ENCODE measurements around the gene ZNF362.

Gene ZNF362

GRCh38 chr1:33246171-33246570, 10.1 kb upstream of the ZNF362 start:
- DNase-seq, result no peak

- DNase-seq, result no peak
Measured at GRCh38 chr1:33247545-33247944, 8.7 kb upstream of the ZNF362 start.

GRCh38 chr1:33248244-33248643, 8.0 kb upstream of the ZNF362 start:
- DNase-seq, result no peak

- no peak for DNase-seq
Measured at GRCh38 chr1:33249422-33249821, 6.9 kb upstream of the ZNF362 start.

- DNase-seq, result no peak
Measured at GRCh38 chr1:33250217-33250616, 6.1 kb upstream of the ZNF362 start.

- DNase-seq, result no peak
Measured at GRCh38 chr1:33250724-33251123, 5.6 kb upstream of the ZNF362 start.

DNA sequence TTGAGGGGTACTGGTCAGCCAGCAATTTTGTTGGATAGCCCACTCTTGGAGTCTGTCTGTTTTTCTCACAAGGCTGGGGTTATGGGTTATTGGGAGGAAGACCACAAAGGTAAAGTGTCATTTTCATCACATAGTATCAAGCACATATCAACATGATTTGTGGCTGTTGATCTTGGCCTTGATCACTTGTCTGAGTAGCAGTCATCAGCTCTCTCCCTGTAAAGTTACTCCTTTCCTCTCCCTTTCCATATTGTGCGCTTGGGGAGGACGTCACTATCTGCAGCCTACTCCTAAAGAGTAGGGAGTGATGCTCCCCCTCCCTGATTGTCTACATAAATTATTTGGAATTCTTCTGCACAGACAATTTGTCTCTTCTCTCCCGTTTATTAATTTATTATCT, 1.8 kb upstream of the ZNF362 start:
- DNase-seq, result no peak

GRCh38 chr1:33255347-33256220, 708 bp upstream of the ZNF362 start:
- peak; percentile 67 for DNase-seq

DNA sequence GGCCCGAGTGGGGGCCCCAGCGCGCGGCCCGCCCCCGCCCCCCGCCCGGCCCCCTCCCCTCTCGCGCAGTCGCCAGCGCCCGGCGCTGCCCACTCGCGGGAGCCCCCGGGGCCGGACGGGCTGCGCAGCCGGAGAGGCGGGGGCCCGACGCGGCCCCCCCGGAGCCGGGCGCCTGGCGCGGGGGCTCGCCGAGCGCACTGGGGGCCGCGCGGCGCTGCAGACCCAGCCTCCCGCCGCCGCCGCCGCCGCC, 146 bp upstream of the ZNF362 start:
- DNase-seq, result no peak

DNA sequence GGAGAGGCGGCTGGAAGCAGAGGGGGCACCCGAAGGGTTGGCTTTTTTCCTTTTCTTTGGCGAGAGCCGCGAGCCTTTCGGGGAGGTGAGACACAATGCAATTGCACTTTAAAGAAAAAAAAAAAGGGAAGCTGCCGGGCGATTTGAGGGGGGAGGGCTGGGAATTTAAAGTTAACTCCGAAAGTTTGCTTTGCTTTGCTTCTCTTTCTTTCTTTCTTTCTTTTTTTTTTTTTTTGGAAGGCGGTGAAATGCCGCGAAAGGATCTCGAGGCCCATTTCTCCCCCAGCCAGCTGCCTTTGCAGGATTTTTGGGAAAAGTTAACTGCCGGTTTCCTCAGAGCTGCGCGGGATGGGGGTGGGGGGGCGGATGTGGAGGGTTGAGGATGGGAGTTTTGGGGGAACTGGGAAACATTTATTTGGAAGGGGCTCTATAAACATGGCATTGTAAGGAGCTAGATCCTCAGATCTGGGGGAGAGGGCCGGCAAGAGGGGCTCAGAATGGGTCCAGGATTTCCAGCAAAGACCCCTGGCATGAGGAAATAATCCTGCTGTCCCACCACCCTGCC, 997 bp downstream of the ZNF362 start:
- no peak for DNase-seq

DNA sequence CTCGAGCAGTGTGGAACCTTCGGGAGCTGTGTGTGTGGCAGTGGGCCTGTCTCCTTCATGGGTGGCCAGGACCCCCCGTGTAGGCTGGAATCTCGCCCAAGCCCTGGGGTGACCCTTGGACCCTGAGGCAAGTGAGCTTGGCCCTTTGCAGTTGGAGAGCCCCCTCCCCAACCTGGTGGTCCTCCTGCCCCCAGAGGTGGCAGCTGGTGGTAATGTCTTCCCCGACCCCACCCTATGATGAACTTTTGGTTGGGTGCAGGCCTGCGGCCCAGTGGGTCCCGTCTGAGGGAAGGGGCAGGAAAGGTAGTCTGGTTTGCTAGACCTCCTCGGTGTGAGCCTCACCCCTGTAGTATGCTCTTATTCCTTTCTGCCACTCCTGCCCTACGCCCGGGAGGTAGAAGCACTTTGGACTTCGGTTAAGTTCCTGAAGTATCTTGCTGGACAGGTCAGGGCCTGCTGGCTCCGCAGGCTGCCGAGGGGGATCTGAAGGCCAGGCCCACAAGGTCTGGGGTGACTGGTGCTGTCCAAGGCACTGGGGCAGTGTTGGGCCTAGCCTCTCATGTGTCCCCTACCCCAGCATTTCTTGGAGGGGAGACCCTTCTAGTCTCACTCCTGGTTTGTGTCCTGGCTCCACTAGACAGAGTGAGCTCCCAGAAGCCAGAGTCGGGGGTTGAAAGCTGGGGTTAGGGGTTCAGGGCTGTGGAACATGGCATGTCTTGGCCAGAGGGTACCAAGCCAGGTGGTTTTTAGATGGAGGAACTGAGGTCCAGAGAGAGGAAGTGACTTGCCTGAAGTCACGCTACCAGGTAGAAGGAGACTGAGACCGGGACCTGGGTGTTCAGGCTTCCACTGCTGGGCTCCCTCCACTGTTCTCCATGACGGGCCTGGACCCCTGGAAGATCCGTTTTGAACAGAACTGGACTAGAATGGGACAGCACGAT, 1.8 kb downstream of the ZNF362 start:
- no peak for DNase-seq

DNA sequence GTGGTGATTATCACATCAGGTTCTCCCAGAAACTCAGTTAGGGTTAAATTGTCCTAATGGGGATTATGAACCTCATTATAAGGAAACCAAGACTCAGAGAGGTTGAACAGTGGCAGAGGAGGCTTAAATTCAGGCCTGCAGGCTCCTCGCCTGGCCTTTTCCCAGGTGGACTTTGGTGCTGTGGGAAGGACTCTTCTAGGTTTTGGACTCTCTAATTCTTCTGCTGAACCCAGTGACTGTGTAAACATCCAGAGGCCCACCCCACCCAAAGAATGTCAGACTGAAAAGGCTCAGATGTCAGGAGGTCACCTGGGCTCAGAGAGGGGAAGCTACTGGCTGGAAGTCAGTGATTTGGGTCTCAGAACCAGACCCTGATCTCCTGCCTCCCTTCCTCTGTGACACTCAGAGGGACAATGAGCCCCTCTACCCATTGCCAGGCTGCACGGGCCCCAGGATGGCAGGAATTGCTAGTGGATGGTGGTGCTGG, 2.5 kb downstream of the ZNF362 start:
- DNase-seq, result no peak

DNA sequence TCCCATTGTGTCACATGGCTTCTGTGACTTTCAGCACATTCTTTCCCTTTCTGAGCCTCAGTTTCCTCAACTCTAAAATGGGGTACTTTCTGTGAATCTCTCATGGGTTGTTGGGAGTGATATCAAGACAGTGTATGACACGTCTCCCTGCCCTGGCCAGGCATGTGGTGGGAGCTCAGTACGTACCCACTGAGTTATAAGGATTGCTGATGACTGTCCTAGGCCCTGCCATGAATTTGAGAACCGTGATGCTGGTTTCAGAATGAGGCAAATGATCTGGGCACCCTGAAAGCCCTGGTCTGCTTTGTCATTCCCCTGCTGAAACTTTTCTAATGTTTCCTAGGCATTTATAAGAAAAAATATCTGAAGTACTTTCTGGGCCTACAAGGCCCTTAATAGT, 3.6 kb downstream of the ZNF362 start:
- peak; percentile 52 for DNase-seq

- no peak for DNase-seq
Measured at GRCh38 chr1:33260439-33260838, 4.1 kb downstream of the ZNF362 start.

- no peak for DNase-seq
Measured at GRCh38 chr1:33261344-33261743, 5.1 kb downstream of the ZNF362 start.

DNA sequence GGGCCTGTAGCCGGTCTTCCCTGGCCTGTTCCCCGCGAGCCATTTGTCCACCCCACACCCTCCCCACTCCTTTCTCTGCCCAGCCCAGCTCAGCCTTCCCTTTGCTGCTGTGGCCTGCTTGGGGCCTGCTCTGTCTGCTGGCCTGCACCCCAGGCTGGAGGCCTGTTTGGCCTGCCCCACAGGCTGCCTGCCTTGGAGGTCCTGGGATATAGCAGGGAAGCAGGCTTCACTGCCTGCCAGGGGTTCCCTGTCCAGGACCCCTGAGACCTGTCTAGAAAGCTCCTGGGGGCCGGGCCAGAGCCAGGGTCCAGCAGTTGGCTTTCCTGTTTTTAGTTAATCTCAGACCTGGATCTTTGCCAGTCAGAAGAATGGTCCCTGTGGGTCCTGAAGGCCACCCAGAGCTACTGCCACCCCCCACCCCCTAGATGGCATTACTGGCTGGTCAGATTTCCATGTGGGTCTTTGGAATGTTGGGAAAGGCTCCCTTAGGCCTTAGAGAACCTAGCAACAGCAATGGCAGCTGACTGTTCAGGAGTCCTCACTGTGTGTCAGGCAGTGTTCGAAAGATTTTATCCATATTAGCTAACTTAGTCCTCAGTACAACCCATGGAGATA, 7.7 kb downstream of the ZNF362 start:
- no peak for DNase-seq

- DNase-seq, result no peak
Measured at GRCh38 chr1:33265780-33266605, 9.7 kb downstream of the ZNF362 start.

- no peak for DNase-seq
Measured at GRCh38 chr1:33266766-33267165, 10.5 kb downstream of the ZNF362 start.

DNA sequence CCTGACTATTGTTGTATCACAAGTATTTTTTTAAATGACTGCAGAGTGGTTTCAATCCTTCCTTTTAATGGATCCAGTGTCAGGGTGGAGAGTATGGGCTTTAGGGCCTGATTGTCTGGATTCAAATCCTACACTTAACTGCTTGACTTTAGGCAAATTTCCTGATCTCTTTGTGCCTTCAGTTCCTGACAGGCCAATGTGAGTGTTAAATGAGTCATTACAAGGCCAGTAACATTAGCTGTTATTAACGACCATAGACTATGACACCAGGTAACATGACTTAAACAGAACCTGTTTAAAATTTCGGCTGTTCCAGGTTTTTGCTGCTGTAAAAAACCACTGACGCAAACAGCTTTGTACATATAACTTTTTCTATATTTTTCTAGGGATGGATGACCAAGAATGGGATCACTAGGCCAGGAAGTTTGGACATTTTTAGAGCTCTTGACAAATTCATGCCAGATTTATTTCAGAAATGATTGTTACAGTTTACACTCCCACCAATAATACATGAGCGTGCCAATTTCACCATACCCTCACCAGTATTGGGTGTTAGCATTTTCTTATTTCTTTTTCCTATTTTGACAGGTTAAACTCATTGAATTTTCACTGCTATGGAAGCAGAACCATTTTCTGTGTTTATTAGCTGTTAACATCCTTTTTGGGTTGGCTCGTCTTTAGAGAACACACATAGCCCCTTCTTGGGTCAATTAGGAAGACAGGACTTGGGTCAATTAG, 11.3 kb downstream of the ZNF362 start:
- no peak for DNase-seq

DNA sequence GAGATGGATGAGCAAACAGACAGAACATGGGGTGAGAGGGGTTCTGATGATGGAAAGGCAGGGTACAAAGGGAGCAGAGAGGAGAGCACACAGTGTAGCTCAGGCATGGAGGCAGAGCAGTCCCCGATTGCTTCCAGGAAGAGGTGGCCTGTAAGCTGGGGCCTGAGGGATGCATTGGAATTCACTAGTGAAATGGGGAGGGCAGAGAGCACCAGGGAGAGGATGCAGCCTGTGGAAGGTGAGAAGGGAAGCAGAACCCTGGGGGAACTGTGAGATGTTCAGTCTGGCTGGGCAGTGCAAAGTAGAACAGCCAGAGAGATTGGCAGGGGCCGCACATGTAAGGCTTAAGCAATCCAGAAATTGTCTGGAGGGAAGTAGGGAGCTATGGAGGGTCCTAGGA, 12.2 kb downstream of the ZNF362 start:
- DNase-seq, result no peak

DNA sequence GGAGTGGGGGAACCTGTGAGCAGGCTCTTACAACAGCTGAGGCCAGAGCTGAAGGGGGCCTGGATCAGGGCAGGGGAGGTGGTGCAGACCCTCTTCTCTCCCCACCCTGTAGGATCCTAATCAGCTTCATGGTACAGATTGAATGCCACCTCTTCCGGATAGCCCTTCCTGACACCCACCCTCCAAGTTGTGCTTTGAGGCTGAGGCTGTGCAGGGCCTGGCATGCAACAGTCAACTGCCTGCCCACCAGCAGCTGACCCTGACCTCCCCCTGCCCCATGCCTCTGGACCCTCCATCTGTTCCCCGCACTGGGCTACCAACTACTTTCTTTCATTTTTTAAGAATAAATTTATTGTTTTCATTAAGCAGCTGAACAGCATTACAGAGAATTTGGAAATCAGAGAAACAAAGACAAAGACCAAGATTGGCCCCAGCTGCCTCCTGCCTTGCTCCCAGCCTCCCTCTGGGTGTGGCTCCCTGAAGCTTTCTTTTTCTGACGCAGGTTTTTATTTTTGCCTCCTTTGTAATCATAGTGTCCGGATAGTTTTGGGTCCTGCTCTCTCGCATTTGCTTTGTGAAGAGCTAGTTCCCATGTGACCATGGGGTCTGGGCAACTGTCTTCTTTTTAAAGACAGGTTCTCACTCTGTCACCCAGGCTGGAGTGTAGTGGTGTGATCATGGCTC, 12.8 kb downstream of the ZNF362 start:
- DNase-seq, result no peak

Measured in activated CD4-positive, alpha-beta T cell treated with anti-CD3 and anti-CD28 coated beads, Interleukin-10, Interleukin-2, amounts not matched to agents 100 ng/mL and 50 ng/mL, durations not matched to agents 16 hours and 8 hours (primary cell).